Measurements from ENCODE around the gene MYOZ3. TPM values are rescaled to one million over a fixed set of nuclear protein-coding genes. Genes with fewer than 3 reads are reported as not detected.
A peak's percentile ranks its signal among the peaks of the same experiment; 100 is the strongest.

Gene MYOZ3
- total RNA-seq, 1 donor from 2014 or later: 6.1 TPM

GRCh38 chr5:150639377-150639692 lies 21.7 kb upstream of the MYOZ3 start:
- Mint-ChIP-seq H3K9me3 (no peaks in the 10 kb centered on the region), H3K36me3 (no peaks in the 10 kb centered on the region), H3K4me3 (no peak overlapping the region), H3K27ac (peak overlapping the region; percentile 8), H3K27me3 (no peaks in the 10 kb centered on the region), H3K4me1 (ENCODE audit: unreplicated experiment) (peaks cover 75% of the 10 kb centered on the region)
- TF ChIP-seq CTCF (conservative IDR thresholded peaks at IDR 0.05): no peak
- no peak for DNase-seq (ENCODE audit: extremely low spot score, unreplicated experiment)

- Mint-ChIP-seq H3K27me3 (no peaks in the 10 kb centered on the region), H3K4me1 (ENCODE audit: unreplicated experiment) (peaks cover 79% of the 10 kb centered on the region), H3K36me3 (no peaks in the 10 kb centered on the region), H3K9me3 (no peaks in the 10 kb centered on the region), H3K4me3 (peak overlapping the region; percentile 1), H3K27ac (peak overlapping the region; percentile 53)
- TF ChIP-seq CTCF (conservative IDR thresholded peaks at IDR 0.05): no peak
- DNase-seq (ENCODE audit: extremely low spot score, unreplicated experiment): no peak
Measured at GRCh38 chr5:150639751-150640150, 21.3 kb upstream of the MYOZ3 start.

GRCh38 chr5:150640311-150641005 lies 20.6 kb upstream of the MYOZ3 start, which contains the start of gene SYNPO:
SYNPO (plus strand) TSS chr5:150640660; CDS start chr5:150648276, 7,616 bp downstream.
- Mint-ChIP-seq H3K9me3 (no peaks in the 10 kb centered on the region), H3K4me1 (ENCODE audit: unreplicated experiment) (peaks cover 84% of the 10 kb centered on the region), H3K27me3 (no peaks in the 10 kb centered on the region), H3K36me3 (no peaks in the 10 kb centered on the region), H3K27ac (peak within 1 kb of the TSS; percentile 53), H3K4me3 (peak within 1 kb of the TSS; percentile 1)
- no peak for DNase-seq (ENCODE audit: extremely low spot score, unreplicated experiment)
- no peak for TF ChIP-seq CTCF (conservative IDR thresholded peaks at IDR 0.05)

GRCh38 chr5:150641006-150641570 lies 20.0 kb upstream of the MYOZ3 start:
- no peak for DNase-seq (ENCODE audit: extremely low spot score, unreplicated experiment)
- no peaks in the 10 kb centered on the region for H3K36me3 Mint-ChIP-seq
- no peak overlapping the region for H3K4me3 Mint-ChIP-seq
- H3K9me3 Mint-ChIP-seq: no peaks in the 10 kb centered on the region
- H3K27me3 Mint-ChIP-seq: no peaks in the 10 kb centered on the region
- TF ChIP-seq CTCF (conservative IDR thresholded peaks at IDR 0.05): no peak
- peaks cover 78% of the 10 kb centered on the region for H3K4me1 Mint-ChIP-seq (ENCODE audit: unreplicated experiment)
- no peak overlapping the region for H3K27ac Mint-ChIP-seq

GRCh38 chr5:150641824-150642566 lies 19.1 kb upstream of the MYOZ3 start:
- Mint-ChIP-seq H3K4me1 (ENCODE audit: unreplicated experiment) (peaks cover 70% of the 10 kb centered on the region), H3K36me3 (no peaks in the 10 kb centered on the region), H3K4me3 (no peak overlapping the region), H3K27me3 (no peaks in the 10 kb centered on the region), H3K9me3 (no peaks in the 10 kb centered on the region), H3K27ac (no peak overlapping the region)
- TF ChIP-seq CTCF (conservative IDR thresholded peaks at IDR 0.05): no peak
- DNase-seq (ENCODE audit: extremely low spot score, unreplicated experiment): no peak

Measured in type B pancreatic cell (in vitro differentiated cells).